LoVo (cell line): ENCODE results near the gene MIPEP.

Experiments
- DNase-seq: peaks from one replicate; pipeline ENCODE4 v3.0.0-alpha.2; 2016; ENCODE audit warnings: low spot score

MIPEP gene

GRCh38 chr13:23852351-23852750 lies 36.8 kb downstream of the MIPEP start:
- no peak for DNase-seq

DNA sequence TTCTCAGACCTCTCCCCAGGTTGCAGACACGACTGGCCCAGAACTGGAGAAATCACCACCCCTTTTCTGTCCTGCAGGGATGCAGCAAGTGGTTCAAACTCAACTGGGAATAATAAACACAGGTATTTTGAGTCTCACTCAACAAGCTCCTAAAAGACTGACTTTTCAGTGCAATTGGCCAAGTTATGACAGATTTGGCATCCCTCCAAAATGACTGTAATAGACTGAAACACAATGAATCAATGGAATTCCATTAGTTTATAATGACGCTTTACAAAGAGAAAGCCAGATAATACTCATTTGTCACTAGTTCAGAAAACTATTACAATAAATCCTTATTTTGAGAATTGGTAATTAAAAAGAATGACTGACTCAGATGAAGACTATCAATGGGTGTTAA lies 38.1 kb downstream of the MIPEP start:
- no peak for DNase-seq

DNA sequence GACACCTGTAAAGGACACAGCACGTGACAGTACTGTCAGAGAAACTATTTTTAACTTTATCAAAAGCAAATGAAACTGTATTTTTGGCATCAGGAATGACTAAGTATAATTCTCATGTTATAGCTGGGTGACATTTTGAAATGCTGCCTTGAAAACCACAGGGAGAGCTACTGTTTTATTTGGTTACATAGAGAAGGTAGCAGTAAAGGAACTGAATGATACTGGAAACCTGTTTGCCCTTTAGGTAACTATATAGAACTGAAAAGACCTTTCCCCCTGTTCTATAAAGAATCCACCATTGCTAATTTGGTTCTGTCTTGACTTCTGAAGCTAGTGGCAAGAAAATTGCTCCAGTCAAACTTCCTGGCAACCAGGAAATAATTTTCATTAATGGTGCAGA lies 39.1 kb downstream of the MIPEP start:
- no peak for DNase-seq

DNA sequence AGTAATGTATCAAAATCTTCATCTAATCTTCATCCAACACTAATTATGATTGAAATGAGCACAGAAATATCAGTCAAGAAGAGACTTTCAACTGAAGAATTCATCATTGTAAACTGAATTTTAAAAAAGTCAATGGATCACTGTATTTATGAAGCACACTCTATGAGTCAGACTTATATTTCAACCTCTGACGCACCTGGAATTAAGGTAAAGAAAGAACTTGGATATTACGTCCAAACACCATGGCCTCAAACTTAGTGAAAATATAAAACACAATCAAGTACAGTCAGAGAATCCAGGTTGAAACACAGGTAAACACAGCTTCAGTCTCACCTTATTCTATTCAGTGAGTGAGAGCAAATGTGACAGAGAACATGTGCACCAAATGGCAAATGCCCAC lies 39.5 kb downstream of the MIPEP start:
- DNase-seq: no peak

DNA sequence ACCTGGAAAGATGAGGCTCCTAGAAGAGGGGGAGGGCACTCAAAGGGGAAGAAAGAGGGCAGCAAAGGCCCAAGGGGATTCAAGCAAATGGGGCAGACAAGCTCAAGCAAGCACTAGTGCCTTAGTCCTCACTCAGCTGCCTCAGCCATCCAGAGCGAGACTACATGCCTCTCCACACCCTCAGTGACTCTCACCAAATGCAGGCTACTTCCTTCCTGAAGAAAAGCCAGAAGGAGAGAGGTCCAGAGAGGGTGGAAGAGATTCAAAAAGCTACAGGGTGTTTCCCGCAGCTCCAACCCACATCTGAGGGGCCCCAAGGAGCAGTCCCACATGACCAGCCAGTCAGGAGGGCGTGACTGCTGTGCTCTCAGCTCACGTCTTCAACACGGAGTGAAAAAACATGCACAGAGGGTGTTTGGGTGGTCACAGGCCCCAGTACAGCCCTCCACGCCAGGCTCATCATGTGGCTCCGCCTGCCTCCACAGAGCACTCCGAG lies 40.5 kb downstream of the MIPEP start:
- DNase-seq: no peak

- DNase-seq: no peak
Measured at GRCh38 chr13:23848019-23848418, 41.2 kb downstream of the MIPEP start.

- no peak for DNase-seq
Measured at GRCh38 chr13:23847497-23847896, 41.7 kb downstream of the MIPEP start.

- no peak for DNase-seq
Measured at GRCh38 chr13:23845105-23845725, 44.0 kb downstream of the MIPEP start.

DNA sequence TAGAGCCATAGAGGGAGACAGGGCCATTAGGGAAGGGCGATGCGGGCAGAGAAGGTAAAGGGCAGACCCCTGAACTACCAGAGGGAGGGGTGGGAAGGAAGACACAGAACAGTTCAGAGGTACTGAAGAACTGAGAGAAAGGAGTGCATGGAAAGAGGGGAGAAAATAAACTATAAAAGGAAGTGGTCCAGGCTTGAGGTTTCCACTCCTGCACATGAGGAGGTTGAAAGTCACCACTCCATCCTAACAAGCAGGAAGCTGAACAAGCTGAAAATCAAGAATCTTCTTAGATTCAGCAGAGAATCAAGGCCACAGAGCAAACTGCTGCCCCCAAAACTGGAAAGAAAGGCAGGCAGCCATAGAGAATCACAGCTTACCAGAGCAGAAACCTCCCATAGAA lies 45.1 kb downstream of the MIPEP start:
- DNase-seq: no peak

DNA sequence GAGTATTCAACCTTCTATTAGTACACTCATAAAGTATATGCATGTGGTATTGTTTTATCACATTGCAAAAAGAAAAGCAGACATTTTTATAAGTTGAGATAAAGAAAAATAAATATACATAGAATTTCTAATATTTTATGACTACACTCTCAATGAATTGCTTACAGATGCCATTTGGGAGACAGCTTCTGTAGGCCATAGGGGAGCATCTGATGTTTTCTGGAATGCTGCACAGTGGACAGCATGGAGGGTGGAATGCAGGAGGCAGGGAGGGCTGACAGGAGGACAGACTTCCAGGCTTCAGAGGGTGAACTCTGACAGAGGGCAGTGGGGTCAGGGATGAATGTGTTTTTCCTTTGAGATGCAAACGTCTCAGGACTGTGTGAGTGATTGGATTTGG lies 45.8 kb downstream of the MIPEP start:
- no peak for DNase-seq

GRCh38 chr13:23842406-23842805 lies 46.8 kb downstream of the MIPEP start:
- no peak for DNase-seq

DNA sequence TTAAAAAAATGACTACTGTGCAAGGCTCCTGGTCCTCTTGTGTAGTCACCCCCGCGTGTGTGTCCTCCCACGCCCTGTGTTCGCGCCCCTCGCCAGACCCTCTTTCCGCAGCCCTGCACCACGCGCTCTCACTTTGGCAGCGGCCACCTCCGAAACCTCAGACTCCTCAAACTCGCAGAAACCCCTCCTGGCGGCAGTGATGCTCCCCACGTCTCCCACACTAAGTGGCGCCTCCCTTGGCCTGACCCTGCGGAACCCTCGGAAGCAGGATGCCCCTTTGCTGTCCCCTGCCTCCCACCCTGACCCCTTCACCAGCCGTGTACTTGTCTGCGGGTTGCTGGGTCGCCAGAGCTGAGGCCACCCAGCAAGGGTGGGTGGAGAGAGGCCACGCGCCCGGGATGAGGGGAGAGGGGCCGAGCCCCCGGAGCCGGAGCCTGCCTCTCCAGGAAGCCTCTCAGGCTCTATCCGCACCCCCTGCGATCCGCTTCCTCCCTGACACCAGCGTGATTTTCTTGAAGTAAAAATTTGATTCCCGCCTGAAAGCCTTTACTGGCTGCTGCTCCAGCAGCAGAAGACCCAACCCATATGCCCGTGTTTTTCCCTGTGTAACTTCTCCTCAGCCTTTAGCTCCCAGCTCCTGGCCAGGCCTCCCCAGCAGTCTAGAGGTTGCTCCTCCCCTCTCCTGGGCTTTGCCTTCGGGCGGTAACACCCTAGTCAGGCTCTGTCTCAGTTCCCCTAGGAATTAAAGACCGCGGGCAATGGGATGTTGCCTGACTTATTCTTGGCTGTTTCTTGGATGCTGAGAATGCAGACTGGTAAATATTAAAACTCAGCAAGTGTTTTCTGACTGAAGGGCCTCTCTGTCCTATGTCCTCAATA lies 55.2 kb downstream of the MIPEP start:
- DNase-seq: no peak

GRCh38 chr13:23828866-23829265 lies 60.3 kb downstream of the MIPEP start:
- no peak for DNase-seq

DNA sequence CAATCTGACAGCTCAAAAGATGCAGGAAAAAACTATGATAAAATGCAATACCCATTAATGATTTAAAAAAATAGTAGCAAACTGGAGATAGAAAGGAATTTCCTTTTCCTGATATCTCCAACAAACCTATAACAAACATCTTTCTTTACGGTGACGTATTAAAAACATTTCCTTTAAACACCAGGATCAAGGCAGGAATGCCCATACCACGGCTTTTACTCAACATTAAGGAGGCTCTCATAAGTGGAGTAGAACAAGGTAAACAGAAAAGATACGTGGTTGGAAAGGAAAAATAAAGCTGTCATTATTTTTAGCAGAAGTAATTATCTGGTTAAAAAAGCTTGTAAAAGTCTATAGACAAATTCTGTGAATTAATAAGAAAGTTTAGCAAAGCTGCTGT lies 61.1 kb downstream of the MIPEP start:
- DNase-seq: no peak

- no peak for DNase-seq
Measured at GRCh38 chr13:23825179-23825578, 64.0 kb downstream of the MIPEP start.

GRCh38 chr13:23824371-23824770 lies 64.8 kb downstream of the MIPEP start:
- no peak for DNase-seq

DNA sequence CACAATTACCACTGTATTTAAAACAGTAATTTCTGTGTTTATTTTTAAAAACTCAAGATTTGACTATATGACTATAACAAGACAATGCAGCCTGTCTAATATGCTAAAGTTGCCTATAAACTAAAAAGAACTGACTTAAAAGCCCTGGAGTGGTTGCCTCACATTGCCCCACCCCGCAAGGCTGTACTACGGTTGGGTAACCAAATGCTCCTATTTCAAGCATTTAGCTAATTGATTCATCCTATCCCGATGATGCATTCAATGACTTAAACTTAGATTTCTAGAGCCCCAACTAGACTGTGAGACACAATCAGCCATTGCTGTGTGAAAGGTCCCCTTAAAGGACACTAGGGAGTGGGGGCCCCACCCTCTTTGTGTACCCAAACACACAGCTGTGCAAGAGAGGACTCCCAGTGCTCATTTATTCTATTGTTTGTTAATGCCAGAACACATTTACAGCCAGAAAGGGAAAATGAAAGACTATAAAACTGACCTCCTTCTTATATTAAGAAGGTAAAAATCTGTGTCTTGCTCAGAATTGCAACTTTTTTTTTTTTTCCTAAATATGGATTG lies 66.9 kb downstream of the MIPEP start:
- no peak for DNase-seq

DNA sequence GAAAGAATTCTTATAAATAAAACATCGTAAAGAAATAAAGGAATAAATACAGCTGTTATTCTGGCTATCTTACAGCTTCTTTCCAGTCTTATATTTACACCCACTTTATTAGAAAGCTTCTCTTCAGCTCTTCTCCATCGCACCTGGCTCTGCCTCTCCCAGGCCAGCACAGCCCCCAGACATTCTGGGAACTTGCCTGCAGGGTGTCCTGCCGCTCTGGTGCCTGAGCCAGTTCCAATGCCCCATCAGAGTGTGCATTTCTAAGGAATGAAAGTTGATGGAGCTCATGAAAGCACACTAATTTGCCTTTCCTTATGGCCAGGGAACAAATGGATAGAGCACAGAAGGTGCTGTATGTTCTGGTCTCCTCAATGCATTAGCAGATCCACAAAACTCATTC lies 68.7 kb downstream of the MIPEP start:
- no peak for DNase-seq

DNA sequence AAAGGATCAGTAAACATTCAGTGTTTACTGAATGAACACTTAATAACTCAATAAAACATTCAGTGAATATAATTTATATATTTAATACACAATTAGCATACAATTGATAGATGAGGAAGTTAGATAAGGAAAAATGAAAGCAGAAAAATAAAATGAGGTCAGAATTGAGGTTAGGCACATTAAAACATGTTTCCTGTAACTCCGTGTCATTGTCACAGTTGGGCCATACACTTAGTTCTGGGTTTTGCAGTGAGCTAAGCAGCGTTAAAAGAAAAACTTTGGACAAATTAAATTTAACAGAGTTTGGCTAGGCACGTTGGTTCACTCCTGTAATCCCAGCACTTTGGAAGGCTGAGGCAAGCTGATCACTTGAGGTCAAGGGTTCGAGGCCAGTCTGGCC lies 71.4 kb downstream of the MIPEP start:
- DNase-seq: no peak

DNA sequence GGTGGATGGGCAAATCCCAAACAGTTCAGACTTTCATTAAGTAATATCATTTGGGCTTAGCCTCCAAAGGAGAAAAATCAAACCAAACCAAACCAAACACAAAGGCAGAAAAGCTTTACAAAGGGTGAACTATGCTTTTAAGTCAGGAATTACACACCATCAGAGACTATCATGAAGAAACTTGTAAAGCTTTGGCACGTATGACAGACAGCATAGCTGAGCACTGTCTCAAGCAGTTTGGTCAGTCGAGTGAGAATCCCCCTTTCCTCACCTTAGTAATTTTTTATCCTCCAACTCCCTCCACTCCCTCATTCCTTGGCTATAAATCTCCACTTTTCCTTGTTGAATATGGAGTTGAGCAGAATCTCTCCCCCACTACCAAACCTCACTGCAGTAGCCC lies 72.1 kb downstream of the MIPEP start:
- no peak for DNase-seq

DNA sequence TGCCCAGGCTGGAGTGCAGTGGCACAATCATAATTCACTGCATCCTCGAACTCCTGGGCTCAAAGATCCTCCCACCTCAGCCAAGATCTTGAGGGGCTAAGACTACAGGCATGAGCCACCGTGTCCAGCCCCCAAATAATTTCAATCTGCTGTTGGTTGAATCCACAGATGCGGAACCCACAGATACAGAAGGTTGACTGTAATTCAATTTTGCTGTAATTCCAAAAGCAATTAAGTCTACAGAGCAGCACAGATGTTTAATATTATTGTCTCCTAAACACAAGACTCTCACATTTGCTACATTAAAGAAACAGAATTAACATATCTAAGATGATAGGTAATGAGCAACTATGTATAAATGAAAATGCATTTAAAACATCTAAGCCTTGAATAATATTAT lies 75.6 kb downstream of the MIPEP start:
- no peak for DNase-seq

DNA sequence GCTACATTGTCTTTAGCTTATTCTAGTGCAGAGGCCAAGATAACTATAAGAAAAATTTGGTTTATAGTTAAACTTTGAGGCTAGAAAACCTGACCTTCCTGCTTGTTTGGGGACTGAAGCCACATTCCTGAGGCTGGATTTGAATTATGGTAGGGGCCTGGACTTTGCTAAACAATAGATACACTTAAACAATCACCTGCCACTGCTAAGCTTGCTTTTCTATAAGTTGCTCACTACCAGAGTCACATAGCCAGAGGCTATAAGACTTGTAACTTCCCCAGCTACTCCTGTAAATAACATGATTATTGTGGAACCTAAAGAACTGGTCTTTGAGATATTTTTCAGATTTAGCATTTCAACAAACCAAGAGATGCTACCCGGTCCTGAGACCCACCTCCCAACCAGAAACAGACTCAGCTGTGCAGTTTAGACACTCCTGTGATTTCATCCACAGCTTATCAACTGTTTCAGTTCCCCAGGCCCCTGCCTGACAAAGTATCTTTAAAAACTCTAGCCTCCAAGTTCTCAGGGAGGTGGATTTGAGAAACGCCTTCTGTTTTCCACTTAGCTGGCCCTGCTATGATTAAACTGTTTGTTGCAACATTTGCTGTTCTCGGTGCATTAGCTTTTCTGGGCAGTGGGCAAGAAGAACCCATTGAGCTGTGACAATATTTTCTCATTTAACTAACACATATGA lies 77.7 kb downstream of the MIPEP start:
- no peak for DNase-seq
